GM19025 (cell line): Measurements from ENCODE around the gene NR5A2.

ENCODE experiments used
- ATAC-seq: cut with Tn5 transposase; IDR thresholded peaks from one replicate; pipeline ENCODE4 v1.9.1; 2021; ENCODE audit warnings: mild to moderate bottlenecking, low read depth, moderate library complexity; ENCODE audit not compliant: unreplicated experiment

NR5A2 gene

DNA sequence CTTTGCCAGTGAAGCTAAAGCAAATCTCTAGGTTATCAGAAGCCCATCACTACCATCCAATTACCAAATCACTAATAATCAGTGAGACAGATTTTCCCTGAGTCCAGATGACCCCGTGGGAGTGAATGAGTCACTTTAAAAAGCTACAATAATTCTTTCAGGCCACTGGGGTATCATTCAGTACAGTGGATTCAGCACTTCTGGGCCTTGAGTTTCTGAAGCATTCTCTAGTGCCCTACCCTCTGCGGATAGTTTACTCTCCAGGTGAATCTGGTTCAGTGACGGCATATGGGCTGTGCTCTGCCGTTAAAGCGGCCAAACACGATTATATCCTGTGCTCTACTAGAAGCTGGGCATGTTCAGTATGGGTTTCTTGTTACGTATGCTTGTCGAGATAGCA lies 26.1 kb downstream of the NR5A2 start:
- no peak for ATAC-seq

DNA sequence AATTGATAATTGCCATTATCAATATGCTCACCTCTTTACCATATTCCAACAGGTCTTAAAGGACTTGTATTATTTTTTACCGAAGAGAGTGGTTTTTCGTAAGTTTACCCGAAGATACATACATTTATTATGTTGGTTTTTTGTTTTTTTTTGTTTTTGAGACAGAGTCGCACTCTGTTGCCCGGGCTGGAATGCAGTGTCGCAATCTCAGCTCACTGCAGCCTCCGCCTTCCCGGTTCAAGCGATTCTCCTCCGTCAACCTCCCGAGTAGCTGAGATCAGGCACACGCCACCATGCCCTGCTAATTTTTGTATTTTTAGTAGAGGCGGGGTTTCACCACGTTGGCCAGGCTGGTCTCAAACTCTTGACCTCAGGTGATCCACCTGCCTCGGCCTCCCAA lies 30.8 kb downstream of the NR5A2 start:
- ATAC-seq: no peak

- no peak for ATAC-seq
Measured at GRCh38 chr1:200062143-200062542, 34.6 kb downstream of the NR5A2 start.

GRCh38 chr1:200072636-200073285 lies 45.3 kb downstream of the NR5A2 start:
- no peak for ATAC-seq

DNA sequence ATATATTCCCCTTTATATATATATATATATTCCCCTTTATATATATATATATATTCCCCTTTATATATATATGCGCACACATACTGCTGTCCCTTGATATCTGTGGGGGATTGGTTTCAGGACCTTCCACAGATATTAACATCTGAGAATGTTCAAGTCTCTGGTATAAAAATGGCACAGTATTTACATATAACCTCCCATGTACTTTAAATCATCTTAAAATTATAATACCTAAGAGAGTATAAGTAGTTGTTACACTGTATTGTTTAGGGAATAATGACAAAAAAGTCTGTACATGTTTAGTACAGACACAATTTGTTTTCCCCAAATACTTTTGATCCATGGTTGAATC lies 45.8 kb downstream of the NR5A2 start:
- no peak for ATAC-seq

- no peak for ATAC-seq
Measured at GRCh38 chr1:200075522-200075921, 48.0 kb downstream of the NR5A2 start.

DNA sequence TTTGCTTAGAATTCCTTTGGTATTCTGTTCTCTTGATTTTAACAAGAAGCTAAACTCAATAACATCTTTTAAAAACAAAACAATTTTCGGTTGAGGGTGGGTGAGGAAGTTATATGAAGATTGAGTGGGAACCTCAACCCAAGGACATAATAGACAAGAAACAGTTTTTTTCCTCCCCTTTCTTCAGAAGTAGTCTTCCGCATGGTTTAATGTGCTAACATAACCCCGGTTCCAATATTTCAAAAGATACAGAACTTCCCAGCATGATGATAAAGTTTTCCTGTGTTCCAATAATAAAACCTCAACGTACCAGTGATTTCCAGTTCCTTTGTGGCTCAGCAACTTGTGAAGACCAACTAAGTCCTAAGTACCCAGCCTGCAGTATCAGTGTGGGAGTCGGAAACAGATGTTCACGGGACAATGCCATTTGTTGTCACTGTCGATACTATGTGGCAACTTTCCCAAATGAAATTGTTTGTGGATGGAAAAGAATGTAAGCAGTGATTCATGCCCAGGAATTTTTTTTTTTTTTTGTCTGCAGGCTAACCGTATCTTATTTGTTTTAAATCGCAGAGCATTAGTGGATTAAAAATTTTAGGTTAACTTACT lies 48.5 kb downstream of the NR5A2 start:
- no peak for ATAC-seq

DNA sequence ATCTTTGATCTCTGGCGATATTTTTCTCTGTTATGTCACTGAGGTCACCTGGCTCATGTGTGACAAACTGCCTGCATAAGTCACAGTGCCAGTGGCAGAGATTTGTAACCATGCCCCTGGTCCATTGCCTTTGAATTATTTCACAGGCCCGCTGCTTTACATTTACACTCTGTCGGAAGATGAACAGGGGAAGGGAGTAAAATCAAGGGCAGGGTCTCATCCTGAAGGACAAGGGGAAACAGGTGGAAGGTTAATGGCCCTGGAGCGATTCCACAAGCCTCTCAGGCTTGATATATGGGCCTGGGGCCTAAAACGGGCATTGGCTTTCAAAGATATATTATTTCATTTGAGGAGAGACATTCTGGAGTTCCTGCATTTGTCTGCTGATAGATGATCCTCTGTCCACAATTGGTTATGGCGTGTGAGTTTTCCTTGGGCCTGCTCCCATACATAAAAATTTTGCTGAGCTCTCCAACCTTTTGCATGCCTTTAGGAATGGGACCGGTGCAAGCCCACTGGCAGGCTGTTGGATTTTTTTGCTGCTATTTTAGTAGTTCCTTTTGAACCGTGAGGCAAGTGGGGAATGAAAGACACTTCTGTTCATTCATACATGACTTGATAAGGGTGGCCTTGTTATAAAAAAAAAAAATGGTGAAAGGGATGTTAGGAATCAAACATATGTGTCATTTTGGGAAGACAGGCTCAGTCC lies 51.9 kb downstream of the NR5A2 start:
- ATAC-seq: no peak

DNA sequence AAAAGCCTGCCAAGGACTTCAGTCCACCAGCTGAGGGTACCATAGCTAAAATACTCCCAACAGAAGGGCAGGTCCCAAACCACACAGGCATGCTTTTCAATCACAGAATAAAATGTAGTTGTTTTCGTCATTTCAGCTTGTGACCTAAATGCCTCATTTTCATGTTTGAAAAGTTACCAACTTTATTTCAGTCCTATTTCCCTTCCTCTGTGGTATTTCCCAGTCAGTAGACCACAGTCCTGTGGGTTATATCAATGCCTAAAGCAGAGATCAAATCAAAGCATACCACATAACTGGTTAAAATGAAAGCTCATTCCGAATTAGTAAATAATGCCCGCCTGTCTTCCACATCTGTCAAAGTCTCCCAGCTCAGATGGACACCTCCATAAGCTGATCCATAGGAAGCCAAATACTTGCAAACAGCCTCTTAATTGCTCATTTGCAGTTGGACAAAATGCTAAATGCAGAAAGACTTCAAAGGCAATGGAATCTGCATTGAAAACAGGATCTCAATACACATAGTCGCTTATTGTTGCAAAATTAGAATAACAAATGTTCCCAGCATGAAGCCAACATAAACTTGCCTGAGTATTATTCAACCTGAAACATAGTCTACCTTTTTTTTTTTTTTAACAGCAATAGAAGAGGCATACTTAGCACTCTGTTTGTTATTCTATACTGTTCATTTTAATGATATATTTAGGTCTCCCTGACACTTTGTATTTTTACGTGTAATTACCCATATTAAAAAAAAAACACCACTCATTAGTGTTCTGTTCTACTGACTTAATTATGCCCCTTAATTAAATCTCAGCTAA lies 53.9 kb downstream of the NR5A2 start:
- ATAC-seq: no peak

- no peak for ATAC-seq
Measured at GRCh38 chr1:200081969-200082245, 54.4 kb downstream of the NR5A2 start.

GRCh38 chr1:200082329-200082728 lies 54.8 kb downstream of the NR5A2 start:
- ATAC-seq: no peak

DNA sequence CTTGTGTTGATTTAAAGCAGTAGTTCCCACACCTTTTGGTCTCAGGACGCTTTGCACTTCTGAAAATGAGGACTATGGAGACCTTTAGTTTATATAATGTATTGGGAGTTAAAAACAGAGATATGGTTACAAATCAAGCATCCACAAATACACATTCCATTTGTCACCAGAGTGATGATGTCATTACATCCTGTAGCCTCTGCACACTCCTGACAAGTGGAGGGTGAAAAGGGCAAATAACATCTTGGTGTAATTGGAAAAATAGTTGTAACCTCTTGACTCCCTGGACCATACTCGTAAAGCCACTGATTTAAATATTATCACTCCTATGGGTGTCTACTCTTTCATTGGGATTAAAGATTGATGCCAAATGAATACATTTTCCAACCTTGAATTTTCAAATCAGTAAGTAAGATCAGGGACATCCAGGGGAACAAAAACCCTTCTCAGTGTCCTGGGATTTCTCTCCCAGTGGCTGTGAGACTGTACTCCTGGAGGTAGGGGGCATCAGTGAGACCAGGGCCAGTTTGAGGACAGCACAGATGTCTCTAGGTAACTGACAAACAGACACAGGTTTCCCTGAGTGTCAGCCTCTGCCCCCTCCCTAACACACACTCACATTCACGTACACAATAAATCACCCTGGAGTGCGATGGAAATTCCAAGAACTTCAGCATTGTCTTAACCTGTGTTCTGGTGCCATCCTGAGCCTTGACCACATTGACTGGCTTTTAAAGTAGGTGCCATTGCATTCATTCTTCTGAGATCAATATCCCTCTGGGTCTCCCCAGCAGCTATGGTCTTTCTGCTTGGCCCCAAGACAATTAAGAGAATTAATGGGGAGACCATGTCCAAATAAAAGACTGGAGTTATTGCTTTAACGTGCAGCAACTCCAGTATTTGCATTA lies 63.0 kb downstream of the NR5A2 start:
- no peak for ATAC-seq

- no peak for ATAC-seq
Measured at GRCh38 chr1:200095057-200095577, 67.6 kb downstream of the NR5A2 start.

DNA sequence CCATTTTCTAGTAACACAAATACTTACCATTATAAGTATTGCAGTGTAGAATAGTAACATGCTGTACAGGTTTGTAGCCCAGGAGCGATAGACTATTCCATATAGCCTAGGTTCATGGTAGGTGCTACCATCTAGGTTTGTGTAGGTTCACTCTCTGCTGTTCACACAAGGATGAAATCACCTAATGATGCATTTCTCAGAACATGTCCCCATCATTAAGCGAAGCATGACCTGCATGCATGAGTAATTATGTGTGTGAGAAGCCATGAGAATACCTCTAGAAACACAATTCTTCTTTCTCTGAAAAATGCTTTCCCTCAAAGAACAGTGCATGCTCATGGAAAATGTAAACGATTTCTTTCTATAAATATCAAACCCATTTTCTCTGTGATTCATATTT lies 69.3 kb downstream of the NR5A2 start:
- no peak for ATAC-seq

- no peak for ATAC-seq
Measured at GRCh38 chr1:200099040-200099439, 71.5 kb downstream of the NR5A2 start.

DNA sequence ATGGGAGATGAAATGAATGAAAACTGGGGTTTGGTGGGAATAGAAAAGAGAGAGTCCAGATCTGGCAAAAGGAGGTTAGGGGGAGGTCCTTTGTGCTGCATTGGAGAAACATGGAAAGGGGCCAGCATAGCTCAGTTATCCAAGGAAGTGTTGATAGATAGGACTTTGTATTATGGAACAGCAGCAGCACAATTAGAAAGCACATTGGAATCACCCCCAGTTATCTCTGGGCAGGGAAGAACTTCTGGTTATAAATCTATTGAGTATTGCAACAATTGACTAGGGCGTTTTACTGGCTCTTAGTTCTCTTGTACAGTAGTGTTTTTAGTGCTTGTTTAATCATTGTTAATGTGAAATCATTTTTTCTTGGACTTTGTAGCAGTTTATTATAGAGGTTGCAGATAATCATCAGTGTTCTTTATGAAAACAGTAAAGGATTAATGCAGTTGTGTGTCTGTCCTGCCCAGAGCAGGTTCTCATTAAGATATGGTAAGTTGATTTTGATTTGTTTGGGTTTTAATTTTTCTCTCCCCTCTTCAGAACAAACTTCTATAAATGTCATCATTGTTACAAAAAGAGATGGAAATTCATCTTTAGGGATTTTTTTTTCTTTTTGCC lies 76.6 kb downstream of the NR5A2 start:
- ATAC-seq: no peak

- no peak for ATAC-seq
Measured at GRCh38 chr1:200107004-200107470, 79.5 kb downstream of the NR5A2 start.

DNA sequence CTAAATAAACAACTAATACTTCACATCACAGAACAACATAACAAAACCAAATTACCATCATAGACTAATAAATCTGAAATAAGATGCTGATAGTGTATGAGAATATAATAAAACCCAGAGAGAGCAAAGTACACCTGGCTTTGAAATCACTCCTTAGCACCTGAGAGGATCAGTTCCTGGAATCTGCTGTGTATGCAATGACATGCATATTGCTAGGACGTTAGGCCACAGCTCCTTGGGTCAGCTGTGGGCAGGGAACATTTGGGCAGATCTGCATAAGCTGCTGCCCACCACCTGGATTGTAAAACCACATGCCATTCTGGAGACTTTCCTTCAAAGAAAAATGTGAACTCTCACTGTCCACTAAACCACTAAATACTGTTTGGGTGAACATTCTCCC lies 81.1 kb downstream of the NR5A2 start:
- no peak for ATAC-seq

- no peak for ATAC-seq
Measured at GRCh38 chr1:200112290-200112689, 84.8 kb downstream of the NR5A2 start.

GRCh38 chr1:200115532-200115931 lies 88.0 kb downstream of the NR5A2 start:
- ATAC-seq: no peak
